PC-9 (cell line): ENCODE data around the gene BTBD17. TPM values are rescaled to one million over a fixed set of nuclear protein-coding genes. Genes with fewer than 3 reads are reported as not detected.

Experiments
- BruUV-seq: library from RNA; stranded (reverse); fragments of 400-500 nt; replicated peaks from 2 replicates; lab custom pipeline; 2021; lab: Mats Ljungman, UMichigan
- CTCF ChIA-PET: fragments of 300-600 bp; sonication (Branson Sonifier 250); formaldehyde crosslinking; loops from one replicate; lab custom pipeline; 2022; ENCODE audit warnings: antibody characterized with exemption; lab: Charles Lee
- POLR2A ChIA-PET: fragments of 300-600 bp; sonication (Branson Sonifier 250); formaldehyde crosslinking; loops from one replicate; lab custom pipeline; 2022; ENCODE audit warnings: antibody characterized with exemption; ENCODE audit not compliant: unreplicated experiment; lab: Charles Lee
- DNase-seq, 2 experiments: peaks; one replicate each; pipeline versions ENCODE4 v3.0.0 to v3.0.0-alpha.2; 2015 to 2022; ENCODE audit warnings: mixed read lengths in 1 of 2
- H2AFZ ChIP-seq: fragments of 200-600 bp; sonication (generic); 2 replicates; pipeline ENCODE4 v1.8.1; 2017; ENCODE audit warnings: antibody characterized with exemption
- H3F3A ChIP-seq: fragments of 200-600 bp; sonication (generic); 2 replicates; pipeline ENCODE4 v1.8.1; 2017; ENCODE audit warnings: antibody characterized with exemption, mild to moderate bottlenecking, low read depth; ENCODE audit not compliant: insufficient read depth
- H3K27ac ChIP-seq: fragments of 200-600 bp; sonication (generic); 2 replicates; pipeline ENCODE4 v1.6.1; 2016; ENCODE audit warnings: mixed run types
- H3K27me3 ChIP-seq: fragments of 200-600 bp; sonication (generic); 2 replicates; pipeline ENCODE4 v1.6.1; 2016; ENCODE audit warnings: low read depth, mixed run types; ENCODE audit not compliant: insufficient read depth
- H3K36me3 ChIP-seq: fragments of 200-600 bp; sonication (generic); 2 replicates; pipeline ENCODE4 v1.6.1; 2016; ENCODE audit warnings: low read depth, mixed run types
- H3K4me1 ChIP-seq: fragments of 200-600 bp; sonication (generic); replicated peaks from 2 replicates; pipeline ENCODE4 v1.6.1; 2016; ENCODE audit warnings: mixed run types; ENCODE audit not compliant: insufficient read depth
- H3K4me2 ChIP-seq: fragments of 200-600 bp; sonication (generic); 2 replicates; pipeline ENCODE4 v1.6.1; 2017; ENCODE audit warnings: mixed run types
- H3K4me3 ChIP-seq: fragments of 200-600 bp; sonication (generic); 2 replicates; pipeline ENCODE4 v1.6.1; 2016; ENCODE audit warnings: mixed run types
- H3K79me2 ChIP-seq: fragments of 200-600 bp; sonication (generic); 2 replicates; pipeline ENCODE4 v1.6.1; 2017; ENCODE audit warnings: low read depth, mixed run types
- H3K9me2 ChIP-seq: fragments of 200-600 bp; sonication (generic); 2 replicates; pipeline ENCODE4 v1.8.1; 2017; ENCODE audit warnings: mild to moderate bottlenecking; ENCODE audit not compliant: insufficient read depth
- H3K9me3 ChIP-seq: fragments of 200-600 bp; sonication (generic); 2 replicates; pipeline ENCODE4 v1.8.1; 2016; ENCODE audit warnings: low read depth; ENCODE audit not compliant: insufficient read depth
- H4K20me1 ChIP-seq: fragments of 200-600 bp; sonication (generic); 2 replicates; pipeline ENCODE4 v1.8.1; 2017; ENCODE audit not compliant: insufficient read depth
- CTCF ChIP-seq: fragments of 200-600 bp; sonication (generic); conservative IDR thresholded peaks from 2 replicates; pipeline ENCODE4 v1.6.1; 2017; ENCODE audit warnings: mixed run types, antibody characterized with exemption, mild to moderate bottlenecking, moderate library complexity
- EZH2 ChIP-seq: fragments of 200-600 bp; sonication (generic); IDR thresholded peaks from 2 replicates; pipeline ENCODE4 v1.8.0; 2017; ENCODE audit warnings: antibody characterized with exemption, low read depth
- intact Hi-C: fragments of 100-400 bp; cut with micrococcal nuclease; formaldehyde crosslinking; loops from one replicate; pipeline ENCODE4 v1.10.0; 2022; ENCODE audit not compliant: unreplicated experiment
- total RNA-seq: library from RNA; stranded (reverse); gene quantifications from 2 replicates; pipeline ENCODE4 v1.2.3, GENCODE V29; 2021

The BTBD17 gene
- total RNA-seq, 1 experiment from 2014 or later, result not detected

- H3K27ac ChIP-seq, result no peak overlapping the region
- peaks cover 93% of the 10 kb centered on the region for H3K27me3 ChIP-seq
- H2AFZ ChIP-seq, result no peak overlapping the region
- ChIA-PET POLR2A (no interaction called here), CTCF (no interaction called here)
- BruUV-seq, result no TSS peak
- H3K9me3 ChIP-seq, result no peaks in the 10 kb centered on the region
- TF ChIP-seq CTCF, result no peak
- TF ChIP-seq EZH2, result no peak
- no peaks in the 10 kb centered on the region for H3K36me3 ChIP-seq
- no peaks in the 10 kb centered on the region for H4K20me1 ChIP-seq
- no peak overlapping the region for H3K4me2 ChIP-seq
- no peaks in the 10 kb centered on the region for H3K9me2 ChIP-seq
- H3K4me1 ChIP-seq, result no peaks in the 10 kb centered on the region
- intact Hi-C loops, result no loop called here
- DNase-seq, result no peak
- no peaks in the 10 kb centered on the region for H3F3A ChIP-seq
- H3K4me3 ChIP-seq, result no peak overlapping the region
- H3K79me2 ChIP-seq, result no peaks in the 10 kb centered on the region
These were observed 44.6 kb downstream of the BTBD17 start for GRCh38 chr17:74317071-74317470.

GRCh38 chr17:74316220-74316619 lies 45.4 kb downstream of the BTBD17 start:
- TF ChIP-seq CTCF (no peak), EZH2 (no peak)
- no peaks in the 10 kb centered on the region for H3K9me3 ChIP-seq
- no peak overlapping the region for H3K27ac ChIP-seq
- POLR2A ChIA-PET, result no interaction called here
- H3F3A ChIP-seq, result no peaks in the 10 kb centered on the region
- CTCF ChIA-PET, result interaction anchor here (0.6 kb wide), 1 partner anchor 57 kb away, joined by 3 read pairs; no protein-coding TSS in a partner anchor
- no peaks in the 10 kb centered on the region for H3K79me2 ChIP-seq
- no peak overlapping the region for H2AFZ ChIP-seq
- H3K36me3 ChIP-seq, result no peaks in the 10 kb centered on the region
- H3K27me3 ChIP-seq, result peaks cover 92% of the 10 kb centered on the region
- DNase-seq, result no peak
- no peak overlapping the region for H3K4me3 ChIP-seq
- H4K20me1 ChIP-seq, result no peaks in the 10 kb centered on the region
- no peaks in the 10 kb centered on the region for H3K9me2 ChIP-seq
- intact Hi-C loops, result no loop called here
- BruUV-seq, result no TSS peak
- H3K4me2 ChIP-seq, result no peak overlapping the region
- no peaks in the 10 kb centered on the region for H3K4me1 ChIP-seq

GRCh38 chr17:74314877-74315276 lies 46.8 kb downstream of the BTBD17 start:
- intact Hi-C loops, result no loop called here
- Histone ChIP-seq H3K36me3 (no peaks in the 10 kb centered on the region), H3K27me3 (peaks cover 86% of the 10 kb centered on the region), H3F3A (no peaks in the 10 kb centered on the region), H3K27ac (no peak overlapping the region), H3K4me1 (no peaks in the 10 kb centered on the region), H3K4me2 (no peak overlapping the region), H3K79me2 (no peaks in the 10 kb centered on the region), H3K9me3 (no peaks in the 10 kb centered on the region), H3K9me2 (no peaks in the 10 kb centered on the region), H4K20me1 (no peaks in the 10 kb centered on the region), H3K4me3 (no peak overlapping the region), H2AFZ (no peak overlapping the region)
- POLR2A ChIA-PET, result no interaction called here
- no TSS peak for BruUV-seq
- CTCF ChIA-PET, result no interaction called here
- DNase-seq, result no peak
- no peak for TF ChIP-seq CTCF
- TF ChIP-seq EZH2, result no peak
